ENCODE results near the gene KLK4.
A peak's percentile ranks its signal among the peaks of the same experiment; 100 is the strongest.

Gene KLK4, protein sequence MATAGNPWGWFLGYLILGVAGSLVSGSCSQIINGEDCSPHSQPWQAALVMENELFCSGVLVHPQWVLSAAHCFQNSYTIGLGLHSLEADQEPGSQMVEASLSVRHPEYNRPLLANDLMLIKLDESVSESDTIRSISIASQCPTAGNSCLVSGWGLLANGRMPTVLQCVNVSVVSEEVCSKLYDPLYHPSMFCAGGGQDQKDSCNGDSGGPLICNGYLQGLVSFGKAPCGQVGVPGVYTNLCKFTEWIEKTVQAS

GRCh38 chr19:50911206-50912101 lies at the start of gene KLK4:
Gene KLK4 (minus strand): TSS chr19:50911395. CDS start chr19:50910738, 657 bp downstream.
- DNase-seq (ENCODE audit: low read depth), result no peak

GRCh38 chr19:50959731-50960500 lies 48.7 kb upstream of the KLK4 start:
- no peak for DNase-seq (ENCODE audit: low read depth)

GRCh38 chr19:50957587-50957986 lies 46.4 kb upstream of the KLK4 start:
- DNase-seq (ENCODE audit: low read depth), result no peak

GRCh38 chr19:50952910-50953309 lies 41.7 kb upstream of the KLK4 start, which contains the start of gene KLK5:
Gene KLK5 (minus strand): TSS chr19:50953038. CDS start chr19:50952657, 381 bp downstream.
- no peak for DNase-seq (ENCODE audit: low read depth)

DNA sequence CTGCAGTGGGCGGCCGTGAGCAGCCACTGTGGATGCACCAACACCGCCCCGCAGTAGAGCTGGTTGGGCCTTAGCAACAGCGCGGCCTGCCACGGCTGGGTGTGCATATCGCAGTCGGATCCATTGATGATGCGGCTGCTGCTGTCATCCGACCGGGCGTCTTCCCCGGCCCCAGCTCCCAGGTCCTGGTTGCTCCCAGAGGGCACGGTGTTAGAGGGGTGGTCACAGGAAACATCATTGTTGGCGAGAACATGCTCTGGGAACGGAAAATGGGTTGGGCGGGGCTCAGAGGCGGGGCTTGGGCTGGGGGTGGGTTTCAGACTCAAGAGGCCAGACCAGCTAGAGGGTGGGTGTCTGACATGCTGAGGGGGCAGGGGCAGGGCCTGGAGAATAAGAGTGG lies 38.7 kb upstream of the KLK4 start:
- no peak for DNase-seq (ENCODE audit: low read depth)

- no peak for DNase-seq (ENCODE audit: low read depth)
Measured at GRCh38 chr19:50947123-50947522, 35.9 kb upstream of the KLK4 start.

DNA sequence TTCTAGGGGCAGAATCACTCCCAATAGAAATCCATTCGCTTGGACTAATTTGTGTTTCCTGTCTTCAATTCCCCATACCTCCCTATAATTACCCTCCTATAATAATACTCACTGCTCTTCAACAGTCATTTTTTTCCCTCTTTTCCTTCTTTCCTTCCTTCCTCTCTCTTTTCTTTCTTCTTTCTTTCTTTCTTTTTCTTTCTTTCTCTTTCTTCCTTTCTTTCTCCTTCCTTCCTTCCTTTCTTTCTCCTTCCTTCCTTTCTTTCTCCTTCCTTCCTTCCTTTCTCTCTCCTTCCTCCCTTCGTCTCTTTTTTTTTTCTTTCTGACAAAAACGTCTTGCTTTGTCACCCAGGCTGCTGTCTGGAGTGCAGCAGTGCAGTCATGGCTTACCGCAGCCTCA lies 33.6 kb upstream of the KLK4 start:
- DNase-seq (ENCODE audit: low read depth), result no peak

DNA sequence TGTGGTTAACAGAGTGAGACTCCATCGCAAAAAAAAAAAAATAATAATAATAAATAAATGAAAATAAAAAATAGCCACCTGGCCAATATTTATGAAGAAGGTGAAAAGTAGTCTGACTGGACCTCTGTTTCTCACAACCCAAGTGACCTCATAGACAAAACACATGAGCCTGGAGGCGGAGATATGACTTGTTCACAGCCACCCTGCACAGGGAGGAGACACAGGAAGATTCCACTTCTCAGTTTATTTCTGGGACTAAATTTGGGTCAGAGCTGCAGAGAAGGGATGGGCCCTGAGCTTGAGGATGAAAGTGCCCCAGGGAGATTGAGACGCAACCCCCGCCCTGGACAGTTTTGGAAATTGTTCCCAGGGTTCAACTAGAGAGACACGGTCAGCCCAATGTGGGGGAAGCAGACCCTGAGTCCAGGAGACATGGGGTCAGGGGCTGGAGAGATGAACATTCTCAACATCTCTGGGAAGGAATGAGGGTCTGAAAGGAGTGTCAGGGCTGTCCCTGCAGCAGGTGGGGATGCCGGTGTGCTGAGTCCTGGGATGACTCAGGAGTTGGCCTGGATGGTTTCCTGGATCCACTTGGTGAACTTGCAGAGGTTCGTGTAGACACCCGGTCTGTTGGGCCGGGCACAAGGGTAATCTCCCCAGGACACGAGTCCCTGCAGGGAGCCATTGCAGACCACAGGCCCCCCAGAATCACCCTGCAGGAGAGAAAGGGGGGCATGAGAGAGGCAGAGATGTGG lies 32.1 kb upstream of the KLK4 start:
- no peak for DNase-seq (ENCODE audit: low read depth)

DNA sequence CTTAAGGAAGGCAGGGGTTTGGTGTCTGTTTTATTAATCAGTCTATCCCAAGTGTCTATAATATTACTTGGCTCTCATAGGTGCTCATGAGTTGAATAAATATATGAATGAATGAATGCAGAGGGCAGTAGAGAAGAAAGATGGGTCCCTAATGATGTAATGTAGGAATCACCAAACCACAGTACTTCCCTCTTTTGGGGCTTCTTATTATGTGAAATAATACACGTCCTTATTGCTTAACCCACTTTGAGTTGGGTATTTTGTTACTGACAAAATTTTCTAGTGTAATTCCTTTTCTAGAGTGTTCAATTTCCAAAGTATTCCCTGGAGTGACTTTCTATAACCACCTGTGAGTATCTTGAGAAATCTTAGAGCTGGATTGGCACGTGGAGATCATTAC lies 28.4 kb upstream of the KLK4 start:
- no peak for DNase-seq (ENCODE audit: low read depth)

DNA sequence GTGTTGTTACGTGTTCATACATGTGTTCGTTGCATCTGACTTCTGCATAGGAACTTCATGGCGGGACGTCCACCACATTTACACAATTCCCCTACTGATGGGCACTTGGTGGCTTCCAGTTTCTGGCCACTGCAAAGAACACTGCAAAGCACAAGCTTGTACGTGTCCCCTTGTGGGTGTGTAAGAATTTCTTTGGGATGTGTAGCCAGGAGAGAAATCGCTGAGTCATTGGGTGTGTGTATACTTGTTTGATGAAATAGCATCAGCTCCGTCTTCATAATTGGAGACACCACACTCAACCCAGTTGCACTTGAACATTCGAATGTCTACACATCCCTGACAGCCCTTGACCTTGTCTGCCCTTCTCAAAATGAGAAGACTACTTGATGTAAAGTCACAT lies 22.4 kb upstream of the KLK4 start:
- no peak for DNase-seq (ENCODE audit: low read depth)

GRCh38 chr19:50932690-50933083 lies 21.5 kb upstream of the KLK4 start:
- DNase-seq (ENCODE audit: low read depth), result no peak

DNA sequence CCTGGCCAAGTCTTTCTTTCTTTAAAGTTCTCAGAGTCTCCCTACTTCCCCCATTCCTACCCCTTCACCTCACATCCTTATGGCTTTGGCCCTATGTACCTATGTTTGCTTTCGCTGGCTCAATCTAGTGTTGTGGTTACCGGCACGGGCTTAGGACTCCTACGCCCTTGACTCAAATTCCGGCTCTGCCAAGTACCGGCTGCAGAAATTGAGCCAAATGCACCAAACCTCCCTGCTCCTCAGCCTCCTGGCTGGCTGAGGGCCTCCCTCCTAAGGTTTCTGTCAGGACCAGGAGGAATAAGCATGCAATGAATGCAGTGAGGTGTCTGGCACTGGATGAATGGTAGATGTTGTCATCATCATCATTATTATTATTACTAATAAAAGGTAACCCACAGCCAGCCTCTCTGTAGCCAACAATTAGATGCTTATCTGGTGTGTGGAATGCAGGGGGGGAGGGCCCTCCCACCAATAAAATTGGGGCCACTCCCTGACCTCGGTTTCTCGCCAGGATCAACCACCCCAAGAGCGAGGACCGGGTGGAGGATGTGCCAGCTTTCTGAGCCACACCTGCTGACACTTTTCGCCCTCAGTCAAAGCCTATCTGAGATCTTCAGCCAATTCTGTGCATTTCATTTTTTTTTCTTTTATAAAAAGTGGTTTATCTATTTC lies 21.0 kb upstream of the KLK4 start:
- no peak for DNase-seq (ENCODE audit: low read depth)

- DNase-seq (ENCODE audit: low read depth), result no peak
Measured at GRCh38 chr19:50931023-50931422, 19.8 kb upstream of the KLK4 start.

- no peak for DNase-seq (ENCODE audit: low read depth)
Measured at GRCh38 chr19:50928831-50929230, 17.6 kb upstream of the KLK4 start.

GRCh38 chr19:50926144-50926543 lies 14.9 kb upstream of the KLK4 start:
- DNase-seq (ENCODE audit: low read depth), result no peak

DNA sequence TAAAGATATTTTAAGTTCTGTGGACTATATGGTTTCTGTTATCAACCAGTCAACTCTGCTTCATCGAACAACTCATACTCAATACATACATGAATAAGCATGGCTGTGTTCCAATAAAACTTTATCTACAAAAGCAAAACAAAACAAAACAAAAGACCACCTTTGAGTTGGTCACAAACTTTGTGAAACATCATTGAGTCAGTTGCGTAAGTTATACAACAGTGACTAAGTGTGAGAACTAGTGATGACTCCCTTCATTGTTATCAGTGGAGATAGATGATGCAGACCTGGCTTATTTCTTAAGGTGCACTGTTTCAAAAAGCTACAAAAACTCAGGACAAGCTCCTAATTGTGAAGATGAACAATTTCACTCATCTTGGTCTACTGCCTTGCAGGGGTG lies 14.5 kb upstream of the KLK4 start:
- no peak for DNase-seq (ENCODE audit: low read depth)

DNA sequence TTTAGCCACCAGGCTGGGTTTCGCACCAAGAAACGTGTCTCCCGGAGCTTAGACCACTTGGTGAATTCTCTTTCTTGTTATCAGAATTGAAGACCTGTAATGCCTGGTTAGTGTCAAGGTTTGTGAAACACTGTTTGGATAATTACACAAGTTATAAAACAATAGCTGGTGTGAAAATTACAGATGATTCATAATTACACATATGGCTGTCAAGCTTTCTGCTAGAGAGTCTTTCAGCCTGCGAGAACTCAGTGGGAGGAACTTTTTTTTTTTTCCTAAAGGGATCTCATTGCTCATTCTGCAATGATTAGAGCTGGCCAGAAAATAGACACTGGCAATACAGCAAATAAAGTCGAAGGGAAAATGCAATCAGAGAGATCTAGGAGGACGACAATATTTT lies 13.4 kb upstream of the KLK4 start:
- no peak for DNase-seq (ENCODE audit: low read depth)

DNA sequence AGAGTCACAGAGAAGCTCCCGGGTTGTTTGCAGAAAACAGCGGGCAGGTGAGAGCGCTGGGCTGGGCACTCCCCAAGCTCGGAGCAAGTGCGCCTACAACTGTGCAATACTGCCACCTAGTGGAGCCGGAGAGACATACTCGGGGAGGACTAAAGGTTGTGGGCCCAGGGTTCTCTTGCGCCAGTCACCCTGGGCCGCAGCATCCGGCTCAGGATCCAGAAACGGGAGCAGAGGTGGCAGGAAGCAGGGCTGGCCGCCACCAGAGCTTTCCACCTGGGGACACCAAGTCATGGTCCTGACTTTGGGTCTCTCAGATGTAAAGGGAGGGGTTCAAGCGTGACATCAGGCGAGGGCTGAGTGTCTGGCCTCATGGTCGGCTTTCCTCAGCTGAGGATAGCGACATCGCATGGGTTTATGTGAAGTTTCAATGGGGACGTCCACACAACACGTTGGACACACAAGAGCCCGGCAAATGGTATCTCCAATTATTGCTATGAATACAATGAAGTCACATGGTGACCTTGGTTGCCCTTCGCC lies 11.2 kb upstream of the KLK4 start:
- peak; percentile 62 for DNase-seq (ENCODE audit: low read depth)

GRCh38 chr19:50921426-50922316 lies 10.5 kb upstream of the KLK4 start:
- DNase-seq (ENCODE audit: low read depth), result no peak

- no peak for DNase-seq (ENCODE audit: low read depth)
Measured at GRCh38 chr19:50916069-50916468, 4.9 kb upstream of the KLK4 start.

Data from stimulated activated CD8-positive, alpha-beta memory T cell treated with anti-CD3 and anti-CD28 coated beads, Interleukin-12 subunit alpha, Interleukin-12 subunit beta, amount 100 ng/mL, for 1 hour (primary cell).